GM12878 (cell line): Measurements from ENCODE around the gene CFI. TPM values are rescaled to one million over a fixed set of nuclear protein-coding genes. Genes with fewer than 3 reads are reported as not detected.

ENCODE experiments used
- ATAC-seq: fragments of 200-7000 bp; cut with Tn5 transposase; 3 replicates; pipeline ENCODE4 v1.9.1; 2020; ENCODE audit warnings: mild to moderate bottlenecking, moderate library complexity
- BruUV-seq: library from RNA; stranded (reverse); fragments of 400-500 nt; replicated peaks from 2 replicates; lab custom pipeline; 2021; lab: Mats Ljungman, UMichigan
- CTCF ChIA-PET: fragments of 300-600 bp; sonication (Branson Sonifier 250); formaldehyde crosslinking; extraction: SDS; loops from one replicate; lab custom pipeline; 2021; ENCODE audit warnings: inconsistent platforms; lab: Yijun Ruan, JAX
- POLR2A ChIA-PET: fragments of 350-600 bp; formaldehyde crosslinking; extraction: SDS; loops from one replicate; lab custom pipeline; 2021; ENCODE audit warnings: inconsistent platforms; lab: Charles Lee
- RAD21 ChIA-PET: fragments of 300-600 bp; sonication (Branson Sonifier 250); formaldehyde crosslinking; loops from one replicate; lab custom pipeline; 2023; ENCODE audit warnings: antibody characterized with exemption; ENCODE audit not compliant: unreplicated experiment; lab: Charles Lee
- SMC1A ChIA-PET: fragments of 300-600 bp; sonication (Branson Sonifier 250); formaldehyde crosslinking; loops from one replicate; lab custom pipeline; 2023; ENCODE audit not compliant: unreplicated experiment, uncharacterized antibody; lab: Charles Lee
- DNase-seq: peaks from one replicate; pipeline ENCODE4 v3.0.0-alpha.2; 2011; ENCODE audit warnings: low read depth, low spot score
- FAIRE-seq: peaks from 3 replicates; lab custom pipeline; 2011; peaks lifted over from hg19 to GRCh38; lab: Jason Lieb, UNC
- H2AFZ ChIP-seq: 2 replicates; pipeline ENCODE4 v1.6.0; 2011; ENCODE audit warnings: low read depth, low read length, control low read depth; ENCODE audit not compliant: control insufficient read depth
- H3K27ac ChIP-seq: 2 replicates; pipeline ENCODE4 v1.5.1; 2011; ENCODE audit warnings: control low read depth; ENCODE audit not compliant: control insufficient read depth, insufficient read depth
- H3K27me3 ChIP-seq, 2 experiments: replicated peaks in 1 of 2; 2 replicates each; pipeline versions ENCODE4 v1.6.0 to v1.6.1; 2011; ENCODE audit warnings: low read length in 1 of 2; ENCODE audit not compliant: control insufficient read depth in 2 of 2, insufficient read depth in 2 of 2
- H3K36me3 ChIP-seq, 2 experiments: 2 replicates each; pipeline ENCODE4 v1.5.1; 2011; ENCODE audit warnings: low read length in 1 of 2; ENCODE audit not compliant: control insufficient read depth in 2 of 2, insufficient read depth in 2 of 2
- H3K4me1 ChIP-seq: 2 replicates; pipeline ENCODE4 v1.6.1; 2011; ENCODE audit warnings: mild to moderate bottlenecking, low read length, moderate library complexity, mixed read lengths; ENCODE audit not compliant: control insufficient read depth, insufficient read depth
- H3K4me2 ChIP-seq: 2 replicates; pipeline ENCODE4 v1.6.0; 2011; ENCODE audit warnings: control low read depth; ENCODE audit not compliant: control insufficient read depth, insufficient read depth
- H3K4me3 ChIP-seq: fragments of 200-600 bp; sonication (generic); 2 replicates; pipeline ENCODE4 v1.5.1; 2016
- H3K79me2 ChIP-seq: 2 replicates; pipeline ENCODE4 v1.6.0; 2011; ENCODE audit warnings: low read length; ENCODE audit not compliant: control insufficient read depth, insufficient read depth
- H3K9ac ChIP-seq: 2 replicates; pipeline ENCODE4 v1.8.0; 2011; ENCODE audit warnings: low read length, control low read depth, mixed read lengths; ENCODE audit not compliant: control insufficient read depth, insufficient read depth
- H3K9me3 ChIP-seq: replicated peaks from 3 replicates; pipeline ENCODE4 v1.5.1; 2011; ENCODE audit warnings: mild to moderate bottlenecking, low read length; ENCODE audit not compliant: control insufficient read depth, insufficient read depth
- H4K20me1 ChIP-seq: 2 replicates; pipeline ENCODE4 v1.6.0; 2011; ENCODE audit not compliant: control insufficient read depth, insufficient read depth
- ATF7 ChIP-seq: fragments of 450-650 bp; IDR thresholded peaks from 2 replicates; pipeline ENCODE4 v1.6.1; 2016; ENCODE audit warnings: low read depth, mild to moderate bottlenecking
- HCFC1 ChIP-seq: fragments of 150-350 bp; IDR thresholded peaks from 2 replicates; pipeline ENCODE4 v1.6.1; 2014; ENCODE audit warnings: low read length
- HDGF ChIP-seq: fragments of 450-650 bp; IDR thresholded peaks from 2 replicates; pipeline ENCODE4 v1.6.1; 2016; ENCODE audit warnings: antibody characterized with exemption
- IKZF2 ChIP-seq, 2 experiments: fragments of 450-650 bp; IDR thresholded peaks; 2 replicates each; pipeline ENCODE4 v1.6.1; 2017; ENCODE audit warnings: mild to moderate bottlenecking in 2 of 2, moderate library complexity in 2 of 2
- IRF4 ChIP-seq: IDR thresholded peaks from 2 replicates; pipeline ENCODE4 v1.6.1; 2011; ENCODE audit warnings: low read depth, low read length
- KAT2A ChIP-seq: conservative IDR thresholded peaks from 2 replicates; pipeline ENCODE4 v1.6.1; 2011; ENCODE audit warnings: low read depth, low read length; ENCODE audit not compliant: control insufficient read depth
- MEF2B ChIP-seq: fragments of 450-650 bp; IDR thresholded peaks from 2 replicates; pipeline ENCODE4 v1.6.1; 2018; ENCODE audit warnings: mild to moderate bottlenecking, moderate library complexity; ENCODE audit not compliant: partially characterized antibody, poor library complexity, severe bottlenecking
- MTA2 ChIP-seq: fragments of 450-650 bp; IDR thresholded peaks from 2 replicates; pipeline ENCODE4 v1.6.1; 2016; ENCODE audit warnings: low read depth, mild to moderate bottlenecking, moderate library complexity
- NFIC ChIP-seq: IDR thresholded peaks from 2 replicates; pipeline ENCODE4 v1.6.1; 2012; ENCODE audit warnings: low read depth, mild to moderate bottlenecking, inconsistent platforms, low read length, moderate library complexity
- RBBP5 ChIP-seq: fragments of 200-600 bp; sonication (generic); conservative IDR thresholded peaks from 2 replicates; pipeline ENCODE4 v1.6.1; 2016
- RCOR1 ChIP-seq: conservative IDR thresholded peaks from 2 replicates; pipeline ENCODE4 v1.6.1; 2012; ENCODE audit warnings: low read depth, low read length, improper control_type of control experiment
- RFX5 ChIP-seq: IDR thresholded peaks from 2 replicates; pipeline ENCODE4 v1.6.1; 2011; ENCODE audit warnings: low read depth, low read length, improper control_type of control experiment
- SMC3 ChIP-seq: IDR thresholded peaks from 2 replicates; pipeline ENCODE4 v1.6.1; 2011; ENCODE audit warnings: low read length, improper control_type of control experiment, borderline replicate concordance
- SP1 ChIP-seq: IDR thresholded peaks from one replicate; pipeline ENCODE4 v1.6.1; 2011; ENCODE audit warnings: low read depth, low read length
- STAT3 ChIP-seq: IDR thresholded peaks from 2 replicates; pipeline ENCODE4 v1.6.1; 2011; ENCODE audit warnings: low read depth, low read length, improper control_type of control experiment
- WGBS: methylation state at CpG from one replicate; pipeline ENCODE4 v1.1.6; 2016; ENCODE audit warnings: low lambda C conversion rate; ENCODE audit not compliant: insufficient replicate concordance, insufficient coverage; ENCODE audit errors: missing lambda C conversion rate; 5-methylcytosine and 5-hydroxymethylcytosine counted together
- in situ Hi-C: fragments of 300-500 bp; cut with MboI; formaldehyde crosslinking; loops from 9 replicates; pipeline ENCODE4 v1.14.3; 2018; ENCODE audit warnings: mixed read lengths
- intact Hi-C: fragments of 100-400 bp; cut with micrococcal nuclease; formaldehyde crosslinking; loops from one replicate; pipeline ENCODE4 v1.14.2; 2022; ENCODE audit not compliant: unreplicated experiment
- polyA plus RNA-seq, 11 experiments: library from polyadenylated mRNA; depleted of rRNA in 4 of 11; unstranded in 6 of 11; stranded (reverse) in 5 of 11; fragments of >200 nt; fragmentation: Nextera tagmentation in 4 of 11; fragmentation: Illumina TruSeq in 1 of 11; extraction: Ambion mirVana in 4 of 11; extraction: Trizol in 1 of 11; gene quantifications; 1 replicate in 1 of 11; 2 replicates in 10 of 11; pipeline versions ENCODE4 v1.2.1 to v1.2.3, GENCODE V29; 2011 to 2016; ENCODE audit warnings: inconsistent platforms in 2 of 11, missing spikeins in 2 of 11, low read depth in 1 of 11
- total RNA-seq, 4 experiments: library from RNA; depleted of rRNA in 3 of 4; stranded (reverse); fragments of >200 nt in 3 of 4; fragmentation: Illumina TruSeq in 1 of 4; extraction: Trizol in 1 of 4; gene quantifications; 2 replicates each; pipeline versions ENCODE4 v1.2.1 to v1.2.3, GENCODE V29; 2013 to 2021
- TF ChIP-seq, protein P1 (sequence below): fragments of 450-650 bp; IDR thresholded peaks from 2 replicates; pipeline ENCODE4 v1.6.1; 2017; ENCODE audit warnings: low read depth, mild to moderate bottlenecking, moderate library complexity
- TF ChIP-seq, protein P2 (sequence below): IDR thresholded peaks from 2 replicates; pipeline ENCODE4 v1.6.1; 2012; ENCODE audit warnings: low read length, inconsistent platforms
- TF ChIP-seq, protein P3 (sequence below): fragments of 450-650 bp; IDR thresholded peaks from 2 replicates; pipeline ENCODE4 v1.6.1; 2017; ENCODE audit warnings: mild to moderate bottlenecking, moderate library complexity

CFI gene
- total and polyA plus RNA-seq, 10 of the 15 experiments (the other 5 are each of a cell fraction or from before 2014, with no cell fraction given) = 0.15 to 0.28 TPM; not detected in 8

DNA sequence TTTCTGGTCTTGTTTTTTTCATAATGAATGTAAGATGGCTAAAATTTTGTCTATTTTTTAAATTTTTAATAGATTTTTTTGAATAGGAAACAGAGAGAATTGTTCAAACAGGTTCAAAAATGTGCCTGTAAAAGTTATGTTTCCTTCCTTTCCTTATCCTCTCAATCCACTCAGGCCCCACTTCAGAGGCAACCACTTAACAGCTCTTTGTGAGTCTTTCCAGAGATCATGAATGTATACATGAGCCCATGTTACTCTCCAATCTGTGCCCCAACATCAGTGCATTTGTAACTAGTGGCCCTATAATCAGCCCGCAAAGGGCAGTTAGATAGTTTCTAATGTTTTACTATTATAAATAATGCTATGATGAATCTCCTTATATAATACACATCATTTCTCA lies 14.0 kb downstream of the CFI start:
- H3K27me3 ChIP-seq = no peaks in the 10 kb centered on the region; a peak in 1 of 4 replicates
- ChIA-PET POLR2A (no interaction called here), SMC1A (no interaction called here), RAD21 (no interaction called here), CTCF (no interaction called here)
- no peak overlapping the region; the same call in 1 of the 2 replicates for H3K4me3 ChIP-seq
- TF ChIP-seq ATF7 (no peak), KAT2A (no peak), MTA2 (no peak), IKZF2 (IDR thresholded peaks at IDR 0.05) (no peak), STAT3 (no peak), MEF2B (no peak), HDGF (no peak), SP1 (no peak), RBBP5 (no peak), NFIC (no peak), RFX5 (no peak), IRF4 (no peak), HCFC1 (no peak), SMC3 (no peak), RCOR1 (no peak)
- TF ChIP-seq, protein P1, sequence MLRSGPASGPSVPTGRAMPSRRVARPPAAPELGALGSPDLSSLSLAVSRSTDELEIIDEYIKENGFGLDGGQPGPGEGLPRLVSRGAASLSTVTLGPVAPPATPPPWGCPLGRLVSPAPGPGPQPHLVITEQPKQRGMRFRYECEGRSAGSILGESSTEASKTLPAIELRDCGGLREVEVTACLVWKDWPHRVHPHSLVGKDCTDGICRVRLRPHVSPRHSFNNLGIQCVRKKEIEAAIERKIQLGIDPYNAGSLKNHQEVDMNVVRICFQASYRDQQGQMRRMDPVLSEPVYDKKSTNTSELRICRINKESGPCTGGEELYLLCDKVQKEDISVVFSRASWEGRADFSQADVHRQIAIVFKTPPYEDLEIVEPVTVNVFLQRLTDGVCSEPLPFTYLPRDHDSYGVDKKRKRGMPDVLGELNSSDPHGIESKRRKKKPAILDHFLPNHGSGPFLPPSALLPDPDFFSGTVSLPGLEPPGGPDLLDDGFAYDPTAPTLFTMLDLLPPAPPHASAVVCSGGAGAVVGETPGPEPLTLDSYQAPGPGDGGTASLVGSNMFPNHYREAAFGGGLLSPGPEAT = no peak
- TF ChIP-seq, protein P2, sequence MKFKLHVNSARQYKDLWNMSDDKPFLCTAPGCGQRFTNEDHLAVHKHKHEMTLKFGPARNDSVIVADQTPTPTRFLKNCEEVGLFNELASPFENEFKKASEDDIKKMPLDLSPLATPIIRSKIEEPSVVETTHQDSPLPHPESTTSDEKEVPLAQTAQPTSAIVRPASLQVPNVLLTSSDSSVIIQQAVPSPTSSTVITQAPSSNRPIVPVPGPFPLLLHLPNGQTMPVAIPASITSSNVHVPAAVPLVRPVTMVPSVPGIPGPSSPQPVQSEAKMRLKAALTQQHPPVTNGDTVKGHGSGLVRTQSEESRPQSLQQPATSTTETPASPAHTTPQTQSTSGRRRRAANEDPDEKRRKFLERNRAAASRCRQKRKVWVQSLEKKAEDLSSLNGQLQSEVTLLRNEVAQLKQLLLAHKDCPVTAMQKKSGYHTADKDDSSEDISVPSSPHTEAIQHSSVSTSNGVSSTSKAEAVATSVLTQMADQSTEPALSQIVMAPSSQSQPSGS = no peak
- TF ChIP-seq, protein P3, sequence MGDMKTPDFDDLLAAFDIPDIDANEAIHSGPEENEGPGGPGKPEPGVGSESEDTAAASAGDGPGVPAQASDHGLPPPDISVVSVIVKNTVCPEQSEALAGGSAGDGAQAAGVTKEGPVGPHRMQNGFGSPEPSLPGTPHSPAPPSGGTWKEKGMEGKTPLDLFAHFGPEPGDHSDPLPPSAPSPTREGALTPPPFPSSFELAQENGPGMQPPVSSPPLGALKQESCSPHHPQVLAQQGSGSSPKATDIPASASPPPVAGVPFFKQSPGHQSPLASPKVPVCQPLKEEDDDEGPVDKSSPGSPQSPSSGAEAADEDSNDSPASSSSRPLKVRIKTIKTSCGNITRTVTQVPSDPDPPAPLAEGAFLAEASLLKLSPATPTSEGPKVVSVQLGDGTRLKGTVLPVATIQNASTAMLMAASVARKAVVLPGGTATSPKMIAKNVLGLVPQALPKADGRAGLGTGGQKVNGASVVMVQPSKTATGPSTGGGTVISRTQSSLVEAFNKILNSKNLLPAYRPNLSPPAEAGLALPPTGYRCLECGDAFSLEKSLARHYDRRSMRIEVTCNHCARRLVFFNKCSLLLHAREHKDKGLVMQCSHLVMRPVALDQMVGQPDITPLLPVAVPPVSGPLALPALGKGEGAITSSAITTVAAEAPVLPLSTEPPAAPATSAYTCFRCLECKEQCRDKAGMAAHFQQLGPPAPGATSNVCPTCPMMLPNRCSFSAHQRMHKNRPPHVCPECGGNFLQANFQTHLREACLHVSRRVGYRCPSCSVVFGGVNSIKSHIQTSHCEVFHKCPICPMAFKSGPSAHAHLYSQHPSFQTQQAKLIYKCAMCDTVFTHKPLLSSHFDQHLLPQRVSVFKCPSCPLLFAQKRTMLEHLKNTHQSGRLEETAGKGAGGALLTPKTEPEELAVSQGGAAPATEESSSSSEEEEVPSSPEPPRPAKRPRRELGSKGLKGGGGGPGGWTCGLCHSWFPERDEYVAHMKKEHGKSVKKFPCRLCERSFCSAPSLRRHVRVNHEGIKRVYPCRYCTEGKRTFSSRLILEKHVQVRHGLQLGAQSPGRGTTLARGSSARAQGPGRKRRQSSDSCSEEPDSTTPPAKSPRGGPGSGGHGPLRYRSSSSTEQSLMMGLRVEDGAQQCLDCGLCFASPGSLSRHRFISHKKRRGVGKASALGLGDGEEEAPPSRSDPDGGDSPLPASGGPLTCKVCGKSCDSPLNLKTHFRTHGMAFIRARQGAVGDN = no peak
- no peaks in the 10 kb centered on the region for H3K79me2 ChIP-seq
- H3K4me1 ChIP-seq = no peaks in the 10 kb centered on the region
- no peak overlapping the region for H3K27ac ChIP-seq
- ATAC-seq = no peak
- no peak overlapping the region for H3K4me2 ChIP-seq
- H3K9me3 ChIP-seq = no peaks in the 10 kb centered on the region
- no peak for DNase-seq
- no peak overlapping the region for H2AFZ ChIP-seq
- no peak overlapping the region for H3K9ac ChIP-seq
- BruUV-seq = no TSS peak
- FAIRE-seq = no peak
- no peaks in the 10 kb centered on the region for H4K20me1 ChIP-seq
- 100% methylated on average over 1 of the region's 1 CpG for WGBS
- in situ Hi-C loops (no loop called here), intact Hi-C loops (no loop called here)
- no peaks in the 10 kb centered on the region for H3K36me3 ChIP-seq
